Raji (cell line): ENCODE measurements around the gene PIEZO1.

Source experiments
- POLR2A ChIP-seq: IDR thresholded peaks from 2 replicates; pipeline ENCODE4 v1.6.1; 2011; ENCODE audit warnings: low read depth, low read length, control low read depth; ENCODE audit not compliant: insufficient read depth

Gene PIEZO1

DNA sequence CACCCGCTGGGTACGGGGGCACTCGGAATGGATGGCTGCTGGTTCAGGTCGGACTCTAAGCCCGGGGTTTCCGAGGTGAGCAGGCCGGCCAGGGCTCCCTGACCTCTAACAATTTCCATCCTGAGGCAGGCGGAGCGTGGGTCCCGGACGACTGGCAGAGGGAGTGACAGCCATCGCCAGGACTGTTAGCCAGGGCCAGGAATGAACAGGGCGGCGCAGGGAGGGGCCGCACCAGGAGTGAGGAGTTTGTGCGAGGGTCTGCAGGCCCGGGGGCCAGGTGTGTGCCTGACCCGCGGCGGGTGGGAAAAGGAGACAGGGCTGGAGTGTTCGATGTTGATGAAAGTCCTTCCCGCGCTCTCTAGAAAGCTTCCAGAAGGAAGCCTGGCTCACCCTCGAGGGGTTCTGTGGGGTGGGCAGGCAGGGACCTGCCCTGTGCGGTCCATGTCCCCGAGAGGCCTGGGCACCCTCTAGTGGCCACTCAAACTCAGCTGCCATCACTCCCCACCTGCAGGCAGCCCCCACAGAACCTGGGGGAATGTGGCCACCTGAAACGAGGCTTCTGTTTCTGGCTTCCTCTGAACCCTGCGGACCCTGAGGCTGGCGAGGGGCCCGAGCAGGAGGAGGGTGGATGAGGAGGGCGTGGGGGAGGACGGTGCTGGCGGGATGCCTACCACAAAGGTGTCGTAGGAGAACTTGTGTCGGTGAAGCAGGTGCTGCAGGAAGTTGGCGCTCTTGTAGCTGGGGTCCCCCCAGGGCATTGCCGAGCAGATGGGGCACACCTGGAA, 87.0 kb downstream of the PIEZO1 start:
- TF ChIP-seq POLR2A: no peak

DNA sequence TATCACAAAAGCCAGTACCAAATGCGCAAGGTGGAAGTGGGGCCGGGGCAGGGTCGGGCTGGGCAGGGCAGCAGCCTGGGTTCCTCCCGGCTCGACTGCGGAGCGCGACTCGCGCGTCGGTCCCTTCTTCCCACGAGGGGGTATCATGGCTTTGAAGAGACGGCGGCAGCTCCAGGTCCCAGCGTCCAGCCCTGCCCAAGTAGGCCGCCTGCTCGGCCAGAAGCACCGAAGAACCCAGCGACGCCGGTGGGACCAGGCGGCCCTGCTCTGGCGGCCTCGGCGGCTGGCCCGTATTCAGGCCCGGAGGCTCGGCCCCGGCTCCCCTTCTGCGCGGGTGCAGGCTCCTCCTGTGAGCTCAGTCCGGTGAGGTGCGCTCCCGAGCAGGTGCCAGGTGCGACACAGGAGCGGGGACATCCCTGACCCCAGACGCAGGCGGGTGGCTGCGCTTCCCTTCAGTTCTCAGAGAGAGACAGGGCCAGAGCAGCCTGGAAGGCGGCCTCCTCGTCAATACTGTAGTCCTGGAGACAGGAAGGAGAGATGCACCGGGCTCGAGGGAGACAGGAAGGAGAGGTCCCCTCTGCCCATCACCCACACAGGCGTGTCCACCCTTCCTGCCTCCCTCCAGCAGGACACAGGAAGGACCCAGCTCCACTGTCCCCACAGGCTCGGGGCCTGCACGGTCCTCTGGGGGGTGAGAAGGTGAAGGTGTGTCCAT, 87.7 kb downstream of the PIEZO1 start:
- no peak for TF ChIP-seq POLR2A

DNA sequence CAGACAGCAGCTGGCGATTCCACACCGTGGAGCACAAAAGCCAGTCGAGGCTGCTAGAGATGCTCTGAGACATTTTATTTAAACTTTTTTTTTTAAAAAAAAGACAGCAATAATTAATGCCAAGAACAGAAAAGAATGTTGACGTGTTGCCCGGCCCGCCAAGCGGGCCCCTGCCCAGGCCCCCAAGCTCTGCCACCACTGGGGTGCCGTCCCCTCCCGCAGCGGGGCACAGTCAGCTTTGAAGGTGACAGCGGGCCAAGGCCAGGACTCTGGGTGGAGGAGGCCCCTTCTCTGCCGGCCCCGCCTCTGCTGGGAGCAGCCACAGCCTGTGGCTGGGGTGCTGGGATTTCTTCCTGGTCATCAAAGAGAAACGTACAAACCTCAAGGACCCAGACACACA, 88.6 kb downstream of the PIEZO1 start:
- no peak for TF ChIP-seq POLR2A

DNA sequence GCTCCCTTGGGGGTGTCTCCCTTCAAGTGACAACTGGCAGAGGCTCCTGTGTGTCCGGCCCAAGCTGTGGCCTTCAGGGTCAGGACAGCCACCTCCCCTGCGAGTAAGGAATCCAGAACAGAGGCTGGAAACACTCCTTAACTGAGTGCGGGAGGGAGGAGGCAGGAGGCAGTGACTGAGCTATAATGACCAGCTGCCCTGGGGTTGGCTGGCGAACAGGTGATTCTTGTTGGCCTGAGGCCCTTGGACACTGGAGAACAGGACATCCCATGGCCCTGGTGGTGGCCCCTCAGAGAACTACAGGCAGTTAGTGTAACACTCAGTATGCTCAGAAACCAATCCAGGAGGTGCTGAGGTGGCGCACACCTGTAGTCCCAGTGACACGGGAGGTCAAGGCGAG, 89.3 kb downstream of the PIEZO1 start:
- no peak for TF ChIP-seq POLR2A

DNA sequence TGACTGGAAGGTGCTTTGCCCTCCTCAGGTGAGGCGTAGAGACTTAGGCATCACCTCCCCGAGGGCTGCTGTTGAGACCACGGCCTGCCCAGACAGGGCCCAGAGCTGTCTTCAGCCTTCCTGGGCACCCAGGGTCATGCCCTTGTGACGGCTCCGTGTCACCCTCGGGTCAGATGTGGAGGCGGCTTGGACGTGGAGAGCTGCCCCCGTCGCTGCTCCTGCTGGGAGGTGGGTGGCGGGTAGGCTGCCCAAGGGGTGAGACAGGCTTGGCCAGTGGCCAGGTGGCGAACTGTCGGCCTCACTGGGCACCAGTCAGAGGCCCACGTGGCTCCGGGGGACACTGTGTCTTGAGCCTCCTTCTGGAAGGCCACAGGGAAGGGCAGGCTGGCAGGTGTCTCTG, 89.8 kb downstream of the PIEZO1 start:
- TF ChIP-seq POLR2A: no peak

DNA sequence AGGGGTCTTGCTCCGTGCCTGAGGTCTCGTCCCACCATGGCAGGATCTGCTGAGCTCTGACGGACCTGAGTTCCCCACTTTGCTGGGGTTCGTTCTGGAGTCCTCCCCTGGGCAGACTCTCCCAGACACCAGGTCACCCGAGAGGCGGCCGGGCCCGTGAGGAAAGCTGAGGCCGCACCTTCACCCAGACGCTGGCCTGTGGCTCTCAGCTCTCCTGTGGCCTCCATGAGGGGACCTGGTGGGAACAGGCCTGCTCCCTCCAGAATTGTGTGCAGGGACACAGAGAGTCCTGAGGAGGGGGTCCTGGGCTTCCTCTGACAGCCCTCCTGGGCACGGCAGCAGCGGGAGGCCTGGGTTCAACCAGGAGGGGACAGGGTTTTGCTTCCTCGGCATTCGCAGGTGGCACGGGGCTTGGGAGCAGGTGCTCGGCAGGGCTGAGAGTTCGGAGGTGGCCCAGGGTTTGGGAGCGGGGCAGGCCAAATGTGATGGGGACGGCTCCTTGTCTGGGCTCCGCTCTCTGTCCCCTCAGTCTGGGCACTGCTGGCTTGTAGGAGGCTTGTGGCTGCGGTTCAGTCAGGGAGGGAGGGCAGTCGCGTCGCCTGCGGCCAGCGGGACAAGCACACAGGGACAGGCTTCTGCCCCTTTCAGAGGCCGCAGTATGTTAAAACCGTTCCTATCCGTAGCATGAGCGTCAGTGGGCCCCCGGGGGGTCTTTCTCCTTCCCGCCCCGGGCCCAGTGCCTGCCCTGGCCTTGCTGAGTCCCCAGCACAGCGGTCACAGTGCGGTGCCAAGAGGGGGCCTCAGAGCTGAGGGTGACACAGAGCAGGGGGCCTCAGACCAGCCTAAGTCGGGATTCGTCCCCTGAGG, 90.6 kb downstream of the PIEZO1 start:
- no peak for TF ChIP-seq POLR2A

DNA sequence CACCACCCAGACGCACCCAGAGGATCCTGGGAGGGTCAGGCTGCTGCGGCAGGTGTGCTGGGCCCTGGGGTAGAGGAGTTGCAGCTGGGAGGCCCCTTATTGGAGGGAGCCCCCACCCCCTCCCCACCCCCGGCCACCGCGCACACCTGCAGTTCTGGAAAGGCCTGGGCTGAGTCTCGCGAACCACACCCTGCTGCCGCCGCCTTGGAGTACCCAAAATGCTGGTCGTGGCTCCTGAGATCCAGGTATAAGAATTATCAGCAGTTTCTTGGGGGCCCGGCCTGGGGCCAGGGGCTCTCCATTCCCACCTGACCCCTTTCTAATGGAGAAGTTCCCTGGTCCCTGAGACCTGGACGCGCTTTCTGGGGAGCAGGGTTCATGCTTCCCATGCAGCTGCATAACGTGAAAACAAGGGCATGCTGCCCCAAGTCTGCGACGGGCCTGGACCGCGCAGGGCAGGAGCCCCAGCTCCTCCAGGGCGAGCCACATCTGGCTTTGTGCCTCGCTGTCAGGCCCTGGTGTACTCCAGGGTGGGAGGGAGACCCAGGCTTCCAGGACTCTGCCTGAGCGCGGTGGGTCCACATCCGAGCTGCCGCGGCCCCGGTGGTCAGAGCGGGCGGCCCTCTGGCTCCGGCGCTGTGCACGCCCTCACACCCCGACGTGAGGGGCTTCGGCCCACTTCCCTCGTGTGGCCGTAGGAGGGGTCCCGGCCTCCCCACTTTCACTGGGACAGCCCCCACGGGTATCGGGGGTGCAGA, 91.4 kb downstream of the PIEZO1 start:
- no peak for TF ChIP-seq POLR2A

DNA sequence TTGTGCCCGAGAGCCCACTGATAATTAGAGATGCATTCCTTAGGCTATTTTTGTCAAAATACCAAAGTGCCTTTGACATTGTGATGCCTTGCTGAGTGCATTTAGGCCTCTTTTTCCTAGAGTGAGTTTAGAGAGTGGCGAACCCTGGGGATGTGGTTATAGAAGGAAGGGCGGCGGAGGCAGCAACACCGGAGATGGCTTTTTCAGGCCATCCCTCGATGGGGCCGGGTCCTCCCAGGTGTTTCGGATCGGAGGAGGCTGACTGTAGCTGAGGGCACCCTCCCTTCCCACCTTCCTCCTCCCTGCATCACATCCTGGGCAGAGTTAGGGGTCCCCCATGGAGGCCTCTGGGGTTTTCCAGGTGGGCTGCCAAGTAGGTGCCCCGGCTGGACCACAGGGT, 92.2 kb downstream of the PIEZO1 start:
- TF ChIP-seq POLR2A: no peak

DNA sequence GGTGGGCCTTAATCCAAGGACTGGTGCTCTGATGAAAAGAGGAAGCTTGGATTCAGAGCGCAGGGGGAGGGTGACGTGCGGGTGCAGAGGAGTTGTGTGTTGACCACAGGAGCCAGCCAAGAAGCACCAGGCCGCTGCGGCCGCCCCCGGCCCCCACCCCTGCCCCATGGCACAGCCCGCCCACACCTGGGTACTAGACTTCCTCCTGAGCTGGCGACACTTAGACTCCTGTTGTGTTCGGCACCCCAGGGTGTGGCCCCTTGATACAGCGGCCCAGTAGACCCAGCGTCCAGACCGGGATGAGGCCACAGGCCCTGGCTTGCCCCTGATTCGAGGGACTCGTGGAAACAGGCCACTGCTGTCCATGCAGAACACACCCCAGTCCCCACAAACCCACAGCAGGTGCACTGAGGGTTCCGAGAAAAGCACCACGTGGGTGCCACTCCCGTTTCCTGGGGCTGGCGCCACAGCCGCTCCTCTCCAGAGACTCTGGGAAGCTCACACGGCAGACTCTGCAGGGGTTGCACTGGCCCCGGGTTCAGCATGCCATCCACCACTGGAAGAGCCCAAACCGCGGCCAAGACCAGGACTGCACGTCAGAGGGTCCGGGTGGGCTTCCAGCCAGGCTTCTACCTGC, 93.0 kb downstream of the PIEZO1 start:
- no peak for TF ChIP-seq POLR2A

DNA sequence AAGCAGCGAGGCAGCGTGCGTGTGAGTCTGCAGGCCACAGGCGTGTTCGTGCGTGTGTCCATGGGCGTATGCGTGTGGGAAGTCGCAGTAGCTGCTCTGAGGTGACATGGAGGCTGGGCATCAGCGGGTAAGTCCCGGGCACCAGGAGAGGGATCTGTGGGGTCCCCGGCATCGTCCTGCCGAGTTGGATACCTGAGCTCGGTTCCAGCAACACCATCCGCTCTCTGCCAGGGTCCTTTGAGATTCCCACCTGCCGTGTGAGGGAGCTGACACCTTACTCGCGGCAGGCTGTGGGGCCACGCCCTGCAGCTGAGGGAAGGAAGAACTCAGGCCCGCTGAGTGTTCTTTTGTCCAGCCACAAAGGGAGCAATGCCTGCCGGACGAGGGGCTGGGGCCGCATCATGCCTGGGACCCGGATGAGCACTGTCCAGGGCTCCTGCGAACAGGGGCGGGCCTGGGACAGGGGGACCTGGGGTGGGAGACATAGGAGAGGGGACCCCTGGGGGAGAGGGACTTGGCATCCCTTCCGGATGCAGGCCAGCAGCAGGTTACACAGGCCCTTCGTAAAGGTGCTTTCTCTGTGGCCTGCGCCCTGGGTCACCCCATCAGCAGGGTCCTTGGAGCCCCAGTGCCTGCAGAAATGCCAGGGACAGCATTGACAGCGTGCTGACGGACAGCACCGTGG, 93.7 kb downstream of the PIEZO1 start:
- no peak for TF ChIP-seq POLR2A

DNA sequence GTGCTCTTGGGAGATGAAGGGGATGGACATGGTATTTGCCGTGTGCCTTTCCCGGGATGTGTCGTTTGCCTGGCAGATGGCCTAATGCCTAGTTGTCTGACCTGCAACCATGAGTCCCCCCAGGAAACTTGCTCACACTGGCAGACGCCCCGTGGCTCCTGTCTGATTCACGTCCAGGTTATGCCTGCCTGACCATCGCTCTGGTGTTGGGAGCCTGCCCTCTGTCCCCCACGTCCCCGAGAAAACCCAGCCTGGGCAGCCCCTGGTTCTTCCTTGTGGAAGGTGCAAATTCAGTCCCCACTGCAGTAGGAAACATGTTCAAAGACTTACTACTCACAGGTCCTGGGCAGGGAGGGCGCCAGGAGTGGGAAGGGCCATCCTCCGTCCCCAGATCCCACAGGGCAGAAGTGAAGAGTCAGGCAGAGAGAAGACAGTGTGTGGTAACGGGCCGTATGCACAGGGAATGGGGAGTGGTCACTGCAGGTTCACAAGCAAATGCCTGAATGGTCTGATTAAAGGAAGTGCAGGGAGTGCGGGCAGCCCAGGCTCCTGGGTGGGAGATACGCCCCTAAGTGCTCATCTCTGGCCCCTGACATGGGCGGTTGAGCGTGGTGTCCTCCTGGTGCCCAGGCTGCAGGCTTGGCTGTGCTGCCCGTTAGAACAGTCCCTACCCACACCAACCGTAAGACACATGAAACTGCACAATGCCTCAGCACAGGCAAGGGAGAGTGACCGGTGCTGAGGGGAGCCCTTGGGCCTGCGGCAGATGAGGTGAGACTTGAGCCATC, 94.5 kb downstream of the PIEZO1 start:
- TF ChIP-seq POLR2A: no peak

DNA sequence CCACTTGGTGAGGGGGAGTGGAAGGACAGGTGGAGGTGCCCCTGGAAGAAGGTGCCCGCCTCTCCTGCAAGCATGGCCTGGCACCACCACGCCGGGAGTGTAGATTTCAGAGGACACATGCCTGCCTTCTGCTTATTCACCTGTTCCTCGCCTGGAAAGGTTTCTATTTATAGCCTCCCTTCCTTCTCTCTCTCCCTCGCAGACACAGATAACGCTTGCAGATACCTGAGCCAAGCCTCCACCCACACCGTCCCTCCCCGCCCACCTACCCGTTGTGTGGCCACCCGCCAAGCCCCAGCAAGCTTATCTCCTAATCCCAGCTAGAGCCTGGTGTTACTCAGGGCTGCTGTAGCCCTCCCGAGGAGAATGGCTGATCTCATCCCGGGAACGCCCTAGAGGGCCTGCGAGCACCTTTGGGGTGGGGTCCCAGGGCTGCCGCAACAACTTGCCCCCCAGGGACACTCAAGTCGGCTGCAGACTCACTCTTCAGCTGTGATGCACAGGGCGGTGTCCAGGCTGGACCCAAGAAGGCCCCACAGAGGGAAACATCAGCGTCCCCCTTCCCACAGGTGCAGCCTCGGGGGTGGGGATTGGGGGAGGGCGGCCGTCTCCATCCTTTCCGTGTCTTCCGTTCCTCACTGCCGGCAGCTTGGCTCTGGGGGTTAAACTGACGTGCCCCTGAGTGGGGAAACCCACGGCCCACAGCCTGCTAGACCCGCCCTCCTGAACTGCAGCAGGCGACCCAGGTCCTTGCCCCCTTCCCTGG, 96.8 kb downstream of the PIEZO1 start:
- no peak for TF ChIP-seq POLR2A

DNA sequence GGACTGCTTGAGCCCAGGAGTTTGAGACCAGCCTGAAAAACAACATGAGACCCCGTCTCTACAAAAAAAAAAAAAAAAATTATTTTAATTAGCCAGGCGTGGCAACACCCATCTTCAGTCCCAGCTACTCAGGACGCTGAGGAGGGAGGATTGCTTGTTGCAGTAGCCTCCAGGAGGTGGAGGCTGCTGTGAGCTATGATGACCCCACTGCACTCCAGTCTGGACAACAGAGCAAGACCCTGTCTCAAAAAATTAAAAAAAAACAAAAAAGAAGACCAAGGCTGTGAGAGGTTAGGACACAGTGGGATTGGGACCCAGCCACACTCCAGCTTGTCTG, 97.4 kb downstream of the PIEZO1 start:
- TF ChIP-seq POLR2A: no peak
